HG03039 (cell line): ENCODE measurements around the gene LAMA4.

Experiments
- ATAC-seq: cut with Tn5 transposase; IDR thresholded peaks from one replicate; pipeline ENCODE4 v1.9.1; 2021; ENCODE audit warnings: mild to moderate bottlenecking, moderate library complexity; ENCODE audit not compliant: unreplicated experiment

Gene LAMA4, protein sequence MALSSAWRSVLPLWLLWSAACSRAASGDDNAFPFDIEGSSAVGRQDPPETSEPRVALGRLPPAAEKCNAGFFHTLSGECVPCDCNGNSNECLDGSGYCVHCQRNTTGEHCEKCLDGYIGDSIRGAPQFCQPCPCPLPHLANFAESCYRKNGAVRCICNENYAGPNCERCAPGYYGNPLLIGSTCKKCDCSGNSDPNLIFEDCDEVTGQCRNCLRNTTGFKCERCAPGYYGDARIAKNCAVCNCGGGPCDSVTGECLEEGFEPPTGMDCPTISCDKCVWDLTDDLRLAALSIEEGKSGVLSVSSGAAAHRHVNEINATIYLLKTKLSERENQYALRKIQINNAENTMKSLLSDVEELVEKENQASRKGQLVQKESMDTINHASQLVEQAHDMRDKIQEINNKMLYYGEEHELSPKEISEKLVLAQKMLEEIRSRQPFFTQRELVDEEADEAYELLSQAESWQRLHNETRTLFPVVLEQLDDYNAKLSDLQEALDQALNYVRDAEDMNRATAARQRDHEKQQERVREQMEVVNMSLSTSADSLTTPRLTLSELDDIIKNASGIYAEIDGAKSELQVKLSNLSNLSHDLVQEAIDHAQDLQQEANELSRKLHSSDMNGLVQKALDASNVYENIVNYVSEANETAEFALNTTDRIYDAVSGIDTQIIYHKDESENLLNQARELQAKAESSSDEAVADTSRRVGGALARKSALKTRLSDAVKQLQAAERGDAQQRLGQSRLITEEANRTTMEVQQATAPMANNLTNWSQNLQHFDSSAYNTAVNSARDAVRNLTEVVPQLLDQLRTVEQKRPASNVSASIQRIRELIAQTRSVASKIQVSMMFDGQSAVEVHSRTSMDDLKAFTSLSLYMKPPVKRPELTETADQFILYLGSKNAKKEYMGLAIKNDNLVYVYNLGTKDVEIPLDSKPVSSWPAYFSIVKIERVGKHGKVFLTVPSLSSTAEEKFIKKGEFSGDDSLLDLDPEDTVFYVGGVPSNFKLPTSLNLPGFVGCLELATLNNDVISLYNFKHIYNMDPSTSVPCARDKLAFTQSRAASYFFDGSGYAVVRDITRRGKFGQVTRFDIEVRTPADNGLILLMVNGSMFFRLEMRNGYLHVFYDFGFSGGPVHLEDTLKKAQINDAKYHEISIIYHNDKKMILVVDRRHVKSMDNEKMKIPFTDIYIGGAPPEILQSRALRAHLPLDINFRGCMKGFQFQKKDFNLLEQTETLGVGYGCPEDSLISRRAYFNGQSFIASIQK (N-terminal part only)

GRCh38 chr6:112253841-112254816, at the start of gene LAMA4:
Gene LAMA4, minus strand, starts transcription at chr6:112254567. Its CDS starts 417 bp downstream, at chr6:112254150.
- no peak for ATAC-seq

DNA sequence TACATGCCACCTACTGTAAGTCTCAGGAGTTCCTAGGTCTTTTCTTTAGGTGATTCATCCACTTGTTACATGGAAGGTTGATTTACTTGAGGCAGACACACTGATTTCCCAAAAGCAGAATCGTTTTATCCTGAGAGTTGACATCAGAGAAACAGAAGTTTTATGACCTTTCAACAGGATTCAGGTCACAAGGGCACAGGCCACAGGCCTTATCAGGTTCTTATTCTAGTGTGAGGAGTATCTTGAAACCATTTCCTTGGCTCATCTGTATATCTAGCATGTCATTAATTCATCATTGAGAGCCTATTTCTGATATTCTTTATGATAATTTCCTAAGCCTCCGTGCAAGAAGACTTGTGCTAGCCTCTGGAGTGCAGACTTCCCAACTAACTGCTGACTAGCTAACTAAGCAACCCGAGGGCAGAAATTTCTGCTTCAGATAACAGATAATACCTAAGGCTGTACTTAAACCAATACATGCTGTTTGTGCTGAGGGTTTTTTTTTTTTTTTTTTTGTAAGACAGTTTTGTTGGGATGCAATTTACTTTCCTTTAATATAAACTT, 47.9 kb upstream of the LAMA4 start:
- ATAC-seq: no peak

DNA sequence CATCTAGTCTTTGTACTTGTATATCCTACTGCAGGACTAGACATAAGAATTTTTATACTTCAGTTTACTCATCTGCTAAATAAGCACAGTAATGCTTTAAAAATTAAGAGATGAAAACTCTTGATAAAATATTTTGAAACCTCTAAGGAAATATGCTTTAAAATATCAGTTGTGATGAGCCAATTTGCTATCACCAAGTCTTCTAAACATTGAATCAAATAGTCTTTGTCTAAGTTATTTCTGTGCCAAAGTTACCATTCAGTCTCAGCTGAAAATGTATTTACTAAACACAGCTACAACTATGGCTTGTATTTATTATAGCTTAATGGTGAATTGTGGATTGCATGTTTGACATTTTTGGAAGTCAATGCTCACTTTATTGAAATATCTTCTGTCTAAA, 46.5 kb upstream of the LAMA4 start:
- ATAC-seq: no peak

DNA sequence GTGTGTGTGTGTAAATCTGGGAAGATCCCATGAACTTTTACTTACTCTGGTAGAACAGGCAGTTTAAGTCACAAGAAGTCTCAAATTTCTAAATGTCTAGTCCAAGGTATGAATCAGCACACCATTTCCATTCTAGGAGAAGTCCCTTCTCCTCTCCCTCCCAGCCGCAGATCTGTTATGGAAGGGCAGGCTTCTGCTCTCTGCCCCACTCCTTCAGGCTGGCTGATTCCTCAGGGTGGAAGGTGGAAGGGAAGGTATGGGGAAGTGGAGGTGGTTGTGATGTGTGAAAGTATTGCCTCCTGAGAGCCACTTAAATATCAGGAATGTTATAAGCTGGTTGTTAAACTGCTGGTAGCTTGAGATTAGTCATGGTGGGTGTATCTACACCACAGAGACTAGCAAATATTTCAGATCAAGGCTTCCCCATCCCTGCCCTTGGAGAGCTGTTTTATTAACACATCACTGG, 44.5 kb upstream of the LAMA4 start:
- ATAC-seq: no peak

DNA sequence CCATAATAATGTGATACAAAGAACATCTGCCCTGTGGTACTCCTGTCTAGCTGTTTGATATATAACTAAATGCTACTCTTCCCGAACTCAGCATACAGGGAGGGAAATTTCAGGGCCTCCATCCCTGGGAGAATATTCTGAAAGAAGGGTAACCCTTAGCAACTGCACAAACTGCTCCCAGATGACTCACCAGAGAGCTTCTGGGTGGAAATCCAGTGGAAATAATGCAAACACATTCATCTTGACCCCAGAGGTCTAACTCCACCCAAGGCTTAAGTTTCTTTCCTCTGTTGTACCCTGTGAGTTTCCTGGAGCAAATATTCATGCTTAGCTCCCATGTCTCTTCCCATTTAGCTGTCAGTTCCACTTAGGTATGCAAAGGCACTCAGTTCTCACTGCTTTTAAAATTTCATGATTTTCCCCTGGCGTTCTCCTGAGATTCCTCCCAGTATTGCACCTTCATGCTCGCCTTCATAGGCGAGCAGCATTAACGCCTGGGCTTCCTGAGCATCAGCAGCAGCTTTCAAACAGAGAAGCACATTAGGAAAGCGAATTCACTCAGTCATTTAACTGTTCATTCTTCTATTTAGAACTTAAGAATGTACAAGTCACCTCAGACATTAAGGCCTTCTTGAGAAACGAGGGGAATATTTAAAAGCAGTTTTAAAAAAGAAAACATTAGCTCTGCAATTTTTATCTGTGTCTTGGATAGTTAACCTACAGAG, 43.8 kb upstream of the LAMA4 start:
- ATAC-seq: no peak

DNA sequence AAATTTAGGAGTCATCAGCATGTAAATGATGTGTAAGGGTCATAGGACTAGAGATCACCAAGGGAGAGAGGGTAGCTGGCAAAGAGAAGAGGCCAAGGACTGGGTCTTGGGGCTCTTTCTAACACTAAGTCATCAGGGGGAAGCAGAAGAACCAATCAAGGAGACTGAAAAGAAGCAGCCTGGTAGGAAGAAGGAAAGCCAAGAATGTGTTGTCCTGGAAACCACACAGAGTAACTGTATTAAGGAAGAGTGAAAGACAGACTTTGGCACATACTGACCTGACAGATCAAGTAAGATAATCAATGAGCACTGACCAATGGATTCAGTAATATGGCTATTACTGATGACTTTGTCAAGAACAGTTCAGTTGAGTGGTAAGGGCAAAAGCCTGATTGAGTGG, 42.3 kb upstream of the LAMA4 start:
- ATAC-seq: no peak

GRCh38 chr6:112296122-112296521, 41.8 kb upstream of the LAMA4 start:
- no peak for ATAC-seq

DNA sequence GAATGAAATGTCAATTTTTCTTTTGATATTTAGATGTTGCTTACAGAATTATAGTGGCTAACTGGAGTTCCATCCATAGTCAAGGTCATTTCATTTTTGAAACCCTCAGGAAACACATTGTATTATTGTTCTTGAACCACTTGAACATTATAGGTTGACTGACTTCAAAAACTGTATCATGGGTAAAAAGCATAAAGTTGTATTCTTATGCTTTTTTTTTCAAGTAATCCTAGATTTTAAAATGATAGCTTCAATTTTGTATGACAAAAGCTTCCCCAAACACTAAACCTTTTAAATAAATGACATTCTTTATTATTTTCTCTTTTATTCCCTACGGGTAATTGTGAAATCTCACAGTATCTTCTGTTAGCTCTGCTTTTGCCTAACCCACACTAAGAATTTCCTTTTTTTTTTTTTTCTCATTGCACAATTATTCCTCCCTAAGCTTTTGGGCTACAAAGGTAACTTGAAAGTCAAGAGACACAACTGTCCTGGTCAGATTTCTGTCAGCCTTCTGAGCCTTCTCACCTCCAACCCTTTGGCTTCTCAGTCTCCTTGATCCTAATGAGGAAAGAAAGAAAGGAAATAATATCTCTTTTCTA, 36.9 kb upstream of the LAMA4 start:
- no peak for ATAC-seq

DNA sequence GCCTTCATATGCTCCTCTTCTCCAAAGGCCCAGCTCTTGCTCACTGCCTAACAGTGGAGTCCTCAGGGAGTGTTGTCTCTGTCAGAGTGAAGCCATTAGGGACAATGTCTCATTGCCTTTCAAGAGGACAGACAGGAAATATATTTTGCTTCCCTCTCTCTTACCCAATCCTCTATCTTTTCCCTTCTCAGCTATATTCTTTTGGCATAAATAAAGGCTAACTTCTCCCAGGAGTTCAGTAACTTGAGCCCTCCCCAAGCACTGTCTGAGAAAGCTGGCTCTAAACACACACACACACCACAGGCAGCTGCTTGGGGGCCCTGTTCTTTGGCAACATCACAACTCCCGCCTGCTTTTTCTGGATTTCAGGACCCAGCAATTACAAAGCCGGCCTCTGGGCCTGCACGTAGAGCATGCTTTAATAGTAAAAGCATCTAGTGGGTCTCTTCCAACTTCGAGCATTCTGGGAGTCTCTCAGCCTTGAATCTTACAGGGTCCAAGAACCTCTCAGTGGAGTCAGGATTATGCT, 34.7 kb upstream of the LAMA4 start:
- ATAC-seq: no peak

GRCh38 chr6:112288475-112288874, 34.1 kb upstream of the LAMA4 start:
- ATAC-seq: no peak

DNA sequence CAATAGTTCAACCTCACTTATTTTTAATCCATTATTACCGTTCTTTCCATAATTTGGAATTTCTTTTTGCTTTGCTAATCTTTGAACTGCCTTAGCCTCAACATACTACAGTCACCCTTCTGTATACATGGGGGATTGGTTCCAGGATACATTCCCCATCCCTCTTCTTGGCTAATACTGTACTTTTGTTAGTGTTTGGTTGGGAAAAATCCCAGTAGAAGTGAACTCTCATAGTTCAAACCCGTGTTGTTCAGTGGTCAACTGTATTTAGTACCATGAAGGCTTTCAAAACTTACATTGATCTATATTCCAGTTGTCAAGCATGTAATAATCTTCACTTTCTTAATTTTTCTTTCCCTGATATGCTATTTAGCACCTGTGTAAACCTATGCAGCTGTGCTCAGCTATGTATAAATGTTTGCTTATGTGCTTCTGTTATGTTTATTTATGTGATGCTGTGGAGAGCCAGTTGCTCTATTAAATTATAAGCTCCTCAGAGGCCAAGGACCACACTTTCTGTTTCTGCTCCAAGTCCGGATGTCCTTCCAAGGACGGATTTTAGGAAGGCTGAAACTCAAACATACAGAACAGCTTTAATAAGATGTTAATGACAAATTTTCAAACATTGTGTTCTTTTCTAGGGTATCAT, 33.3 kb upstream of the LAMA4 start:
- no peak for ATAC-seq

GRCh38 chr6:112286500-112287144, 32.3 kb upstream of the LAMA4 start:
- ATAC-seq: no peak

DNA sequence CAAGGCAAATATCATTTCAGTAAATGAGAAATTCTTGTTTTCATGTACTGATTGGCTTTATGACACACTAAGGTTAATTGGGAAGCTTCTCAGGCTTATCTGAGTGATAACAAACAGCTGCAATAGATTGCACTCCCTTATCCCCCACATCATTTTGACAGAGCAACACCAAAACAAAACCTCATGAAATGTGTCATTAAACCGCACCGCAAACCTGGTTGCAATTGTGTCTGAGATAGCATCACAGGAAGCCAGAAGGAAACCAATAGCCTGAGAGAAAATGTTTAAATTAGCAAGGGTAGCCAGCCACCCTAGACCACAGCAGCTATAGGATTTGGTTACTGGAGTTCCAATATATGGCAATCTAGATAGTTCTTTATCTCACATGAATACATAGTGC, 31.6 kb upstream of the LAMA4 start:
- peak; percentile 71 for ATAC-seq

GRCh38 chr6:112284603-112285002, 30.2 kb upstream of the LAMA4 start:
- no peak for ATAC-seq

GRCh38 chr6:112283621-112284020, 29.3 kb upstream of the LAMA4 start:
- no peak for ATAC-seq

DNA sequence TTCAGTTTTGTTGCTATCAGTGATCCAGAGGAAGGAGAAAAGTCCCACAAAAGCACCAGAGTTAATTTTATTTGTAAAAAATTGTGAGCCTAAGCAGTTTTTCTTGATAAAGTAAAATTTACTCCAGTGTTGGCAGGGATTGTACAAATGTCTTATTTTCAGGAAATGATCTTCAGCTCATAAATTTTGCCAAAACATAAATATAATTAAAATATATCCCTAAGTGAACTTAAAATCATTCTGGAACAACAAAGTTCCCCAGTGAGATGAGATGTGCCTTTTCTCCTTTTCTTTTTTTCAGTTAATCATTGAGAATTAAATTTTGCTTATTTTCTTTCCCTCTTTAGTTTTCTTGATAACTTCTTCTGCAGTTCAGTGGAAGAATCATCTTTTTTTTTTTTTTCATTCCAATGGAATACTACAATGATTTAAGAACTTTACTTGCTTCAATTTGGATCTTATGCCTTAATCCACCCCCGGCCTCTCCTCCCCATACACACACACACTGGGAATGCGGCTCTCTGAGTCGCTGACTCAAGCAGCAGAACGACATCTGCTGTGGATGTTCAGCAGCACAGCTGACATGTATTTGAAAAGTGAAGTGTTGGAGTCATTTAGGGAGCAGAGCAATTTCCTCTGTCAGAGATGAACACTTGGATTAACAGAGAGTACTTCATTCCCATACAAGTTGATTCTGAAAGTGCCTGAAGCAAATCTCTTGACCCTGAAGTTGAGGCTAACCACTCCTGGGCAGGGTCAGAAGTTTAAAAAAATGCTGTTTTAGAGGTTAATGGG, 27.7 kb upstream of the LAMA4 start:
- ATAC-seq: no peak
